GM23338 (cell line): ENCODE measurements around the gene SLC39A11. TPM values are rescaled to one million over a fixed set of nuclear protein-coding genes. Genes with fewer than 3 reads are reported as not detected.

Experiments
- CREB1 ChIP-seq: fragments of 250-450 bp; sonication (Bioruptor Pico); IDR thresholded peaks from 2 replicates; pipeline ENCODE4 v1.5.0; 2020; ENCODE audit warnings: low read depth, mild to moderate bottlenecking, moderate library complexity
- CTCF ChIP-seq, 2 experiments: fragments of 200-600 bp in 1 of 2; sonication (generic) in 1 of 2; conservative IDR thresholded peaks; 2 replicates each; pipeline versions ENCODE4 v1.5.1 to v1.6.1; 2016 to 2017; ENCODE audit warnings: antibody characterized with exemption in 2 of 2, low read depth in 2 of 2, mild to moderate bottlenecking in 2 of 2, moderate library complexity in 1 of 2
- ETS1 ChIP-seq: IDR thresholded peaks from 2 replicates; pipeline ENCODE4 v1.6.1; 2016; ENCODE audit warnings: antibody characterized with exemption
- EZH2 ChIP-seq: fragments of 200-600 bp; sonication (generic); IDR thresholded peaks from one replicate; pipeline ENCODE4 v1.8.0; 2017; ENCODE audit warnings: antibody characterized with exemption, mild to moderate bottlenecking, low read depth; ENCODE audit not compliant: unreplicated experiment
- JUNB ChIP-seq: IDR thresholded peaks from one replicate; pipeline ENCODE4 v1.6.1; 2016; ENCODE audit warnings: antibody characterized with exemption; ENCODE audit not compliant: unreplicated experiment
- ZNF331 ChIP-seq: fragments of 250-450 bp; sonication (Bioruptor Pico); IDR thresholded peaks from 2 replicates; pipeline ENCODE4 v1.5.0; 2020; ENCODE audit warnings: low read depth, mild to moderate bottlenecking, moderate library complexity
- ZNF462 ChIP-seq: fragments of 250-450 bp; sonication (Bioruptor Pico); IDR thresholded peaks from 2 replicates; pipeline ENCODE4 v1.5.0; 2020; ENCODE audit warnings: mild to moderate bottlenecking, moderate library complexity
- polyA plus RNA-seq: library from polyadenylated mRNA; unstranded; fragments of >200 nt; fragmentation: Nextera tagmentation; extraction: Ambion mirVana; gene quantifications from 2 replicates; pipeline ENCODE4 v1.2.1, GENCODE V29; 2016
- total RNA-seq: library from RNA; depleted of rRNA; stranded (reverse); fragments of >200 nt; shearing (Covaris generic); gene quantifications from 2 replicates; pipeline ENCODE4 v1.2.3, GENCODE V29; 2014

SLC39A11 gene
- total and polyA plus RNA-seq, 2 experiments from 2014 or later: 10.8 to 18.1 TPM

- TF ChIP-seq ZNF462 (CRISPR knock-in tag) (no peak), ETS1 (no peak), EZH2 (no peak), CTCF (conservative IDR thresholded peaks at IDR 0.05; ENCODE audit: low read depth in 2 of 2) (no peak), JUNB (no peak), ZNF331 (CRISPR knock-in tag) (no peak), CREB1 (CRISPR knock-in tag) (no peak)
These were observed 365.6 kb downstream of the SLC39A11 start (continued) for GRCh38 chr17:72726936-72727335.
